GM12892 (cell line): Measurements from ENCODE around the gene ALDH1A3.

Source experiments
- POLR2A ChIP-seq: IDR thresholded peaks from 2 replicates; pipeline ENCODE4 v1.6.1; 2011; ENCODE audit warnings: low read depth, low read length, control low read depth
- POLR2AphosphoS5 ChIP-seq: IDR thresholded peaks from 2 replicates; pipeline ENCODE4 v1.6.1; 2011; ENCODE audit warnings: low read depth, low read length, control low read depth
- TAF1 ChIP-seq: IDR thresholded peaks from 2 replicates; pipeline ENCODE4 v1.6.1; 2011; ENCODE audit warnings: low read depth, mild to moderate bottlenecking, control low read depth, low read length, borderline replicate concordance

- no peak for TF ChIP-seq POLR2A
- TF ChIP-seq TAF1, result no peak
- TF ChIP-seq POLR2AphosphoS5, result no peak
Observed at GRCh38 chr15:100919481-100920405, 40.1 kb downstream of the ALDH1A3 start.
